ENCODE results near the gene SPECC1.

DNA sequence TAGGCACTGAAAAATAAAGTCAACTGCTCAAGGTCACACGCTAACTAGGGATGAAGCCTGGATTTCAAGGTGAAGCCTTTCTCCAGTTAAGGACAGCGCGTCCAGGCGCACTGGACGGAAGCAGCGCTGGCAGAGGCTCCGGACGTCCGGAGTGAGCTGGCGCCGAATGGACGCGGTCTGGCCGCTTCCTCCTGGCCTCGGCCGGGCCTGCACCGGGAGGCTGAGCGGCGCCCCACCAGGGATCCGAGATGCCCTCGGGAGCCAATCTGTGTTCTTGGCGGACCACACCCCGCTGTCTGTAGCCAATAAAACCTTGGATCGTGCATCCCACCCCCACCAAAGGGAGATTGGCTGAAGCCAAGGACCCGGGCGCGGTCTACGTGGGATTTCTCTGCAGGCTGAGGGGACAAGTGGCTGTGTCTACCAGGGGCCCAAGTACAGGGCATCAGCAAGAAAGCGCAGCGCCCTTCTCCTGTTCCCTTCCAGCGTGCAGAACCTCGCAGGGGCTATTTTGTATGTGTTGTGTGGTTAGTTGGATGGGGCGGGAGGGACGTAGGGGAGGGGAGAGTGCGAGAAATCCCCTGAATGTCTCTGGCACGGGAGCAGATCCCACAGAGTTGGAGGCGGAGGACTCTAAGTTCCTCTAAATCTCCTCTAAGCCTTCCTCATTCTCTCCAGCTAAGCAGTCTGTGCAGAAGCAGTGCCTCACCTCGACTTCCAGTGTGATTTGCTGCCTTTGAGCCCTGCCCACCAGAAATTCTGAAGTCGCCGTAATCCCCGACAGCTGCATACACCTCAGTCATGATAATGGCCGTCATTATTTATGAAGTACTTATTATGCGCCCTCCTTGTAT lies 29.0 kb upstream of the SPECC1 start:
- TF ChIP-seq, protein P1, sequence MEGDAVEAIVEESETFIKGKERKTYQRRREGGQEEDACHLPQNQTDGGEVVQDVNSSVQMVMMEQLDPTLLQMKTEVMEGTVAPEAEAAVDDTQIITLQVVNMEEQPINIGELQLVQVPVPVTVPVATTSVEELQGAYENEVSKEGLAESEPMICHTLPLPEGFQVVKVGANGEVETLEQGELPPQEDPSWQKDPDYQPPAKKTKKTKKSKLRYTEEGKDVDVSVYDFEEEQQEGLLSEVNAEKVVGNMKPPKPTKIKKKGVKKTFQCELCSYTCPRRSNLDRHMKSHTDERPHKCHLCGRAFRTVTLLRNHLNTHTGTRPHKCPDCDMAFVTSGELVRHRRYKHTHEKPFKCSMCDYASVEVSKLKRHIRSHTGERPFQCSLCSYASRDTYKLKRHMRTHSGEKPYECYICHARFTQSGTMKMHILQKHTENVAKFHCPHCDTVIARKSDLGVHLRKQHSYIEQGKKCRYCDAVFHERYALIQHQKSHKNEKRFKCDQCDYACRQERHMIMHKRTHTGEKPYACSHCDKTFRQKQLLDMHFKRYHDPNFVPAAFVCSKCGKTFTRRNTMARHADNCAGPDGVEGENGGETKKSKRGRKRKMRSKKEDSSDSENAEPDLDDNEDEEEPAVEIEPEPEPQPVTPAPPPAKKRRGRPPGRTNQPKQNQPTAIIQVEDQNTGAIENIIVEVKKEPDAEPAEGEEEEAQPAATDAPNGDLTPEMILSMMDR (conservative IDR thresholded peaks at IDR 0.05; ENCODE audit: low read depth, low read length): no peak
- TF ChIP-seq EZH2 (IDR thresholded peaks at IDR 0.05; ENCODE audit: low read length, unreplicated experiment) (no peak), EZH2phosphoT487 (IDR thresholded peaks at IDR 0.05; ENCODE audit: borderline replicate concordance, low read length) (no peak)

Measured in PC-3 (cell line).